Measurements from ENCODE around the gene TSEN34.

The TSEN34 gene

GRCh38 chr19:54158812-54159351 is 32.2 kb upstream of the TSEN34 start:
- no peak overlapping the region for H2BK120ac ChIP-seq (ENCODE audit: low read depth, low read length)
- peak overlapping the region; percentile 99 for H3K56ac ChIP-seq (ENCODE audit: low read length)
- H3K79me1 ChIP-seq (ENCODE audit: low read length) = peaks cover 2% of the 10 kb centered on the region
- H4K8ac ChIP-seq (ENCODE audit: low read depth, low read length) = no peak overlapping the region
- no peaks in the 10 kb centered on the region for H3K79me2 ChIP-seq (ENCODE audit: control insufficient read depth, insufficient read depth, low read length)
- H3K27me3 ChIP-seq (ENCODE audit: insufficient read depth, low read length, poor library complexity) = no peaks in the 10 kb centered on the region
- peak overlapping the region; percentile 87 for H3K4me3 ChIP-seq (ENCODE audit: low read length)
- H3K4ac ChIP-seq (ENCODE audit: low read depth, low read length) = no peak overlapping the region
- no peak overlapping the region for H3K18ac ChIP-seq (ENCODE audit: low read length)
- WGBS (ENCODE audit: extremely low coverage, insufficient coverage, low lambda C conversion rate) = no CpG with 5 or more reads among the region's 19 CpGs
- DNase-seq = no peak
- H2BK5ac ChIP-seq (ENCODE audit: low read length) = no peak overlapping the region
- no peak overlapping the region for H4K5ac ChIP-seq (ENCODE audit: low read length)
- no peak overlapping the region for H3K23ac ChIP-seq (ENCODE audit: low read length)
- H3K36me3 ChIP-seq (ENCODE audit: control insufficient read depth, insufficient read depth, low read length) = peaks cover 13% of the 10 kb centered on the region
- peak overlapping the region; percentile 90 for H3K9ac ChIP-seq (ENCODE audit: low read length)
- H3K4me1 ChIP-seq (ENCODE audit: control insufficient read depth, low read depth, low read length) = no peaks in the 10 kb centered on the region
- H2BK15ac ChIP-seq (replicated peaks; ENCODE audit: low read depth) = no peak overlapping the region
- H3K4me2 ChIP-seq (ENCODE audit: low read length) = peak overlapping the region; percentile 59
- H2AK5ac ChIP-seq (ENCODE audit: low read length) = no peak overlapping the region
- no peak overlapping the region for H3K27ac ChIP-seq (ENCODE audit: low read depth, low read length)

DNA sequence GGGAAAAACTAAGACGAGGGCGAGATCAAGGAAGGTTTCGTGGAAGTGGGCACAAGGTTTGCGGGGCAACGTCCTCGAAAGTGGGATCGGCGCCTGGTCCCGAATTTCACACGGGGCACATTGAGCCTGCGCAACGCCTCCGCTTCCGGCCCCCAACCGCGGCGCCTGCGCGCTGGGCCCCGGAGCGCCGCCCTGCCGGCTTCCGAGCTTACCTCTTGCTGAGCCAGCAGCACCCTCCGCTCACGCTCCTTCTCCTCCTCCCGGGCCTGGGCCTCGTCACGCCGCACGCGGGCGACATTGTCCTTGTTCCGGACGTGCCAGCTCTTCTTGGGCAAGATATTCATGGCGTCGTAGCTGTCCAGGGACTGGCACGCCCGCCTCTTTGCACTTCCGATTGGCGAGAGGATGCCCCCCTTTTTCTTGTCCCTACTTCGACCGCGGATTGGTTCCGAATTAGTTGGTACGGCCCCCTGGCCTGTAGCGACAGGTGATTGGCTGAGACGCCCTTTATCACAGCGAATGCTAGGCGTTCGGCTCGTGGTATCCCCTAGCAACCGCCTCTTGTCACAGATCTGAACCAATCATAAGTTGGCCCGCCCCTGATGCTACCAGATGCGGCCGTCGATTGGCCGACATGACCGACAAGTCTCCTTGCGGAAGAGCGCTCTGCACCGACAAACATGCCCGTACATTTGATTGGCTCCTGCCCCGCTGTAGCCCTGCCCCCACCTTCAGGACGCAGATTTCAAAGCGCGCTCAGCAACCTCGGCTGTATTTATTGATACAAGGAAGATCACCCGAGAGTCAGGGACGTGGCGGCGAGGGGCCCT is 31.5 kb upstream of the TSEN34 start, which contains the start of gene LENG1:
TSS of gene LENG1 (minus strand) at position 370 of the 830 bp plus-strand sequence. CDS start at position 344, 26 bp downstream.
- Histone ChIP-seq H2BK120ac (ENCODE audit: low read depth, low read length) (no peak within 1 kb of the TSS), H3K18ac (ENCODE audit: low read length) (peak within 1 kb of the TSS; percentile 13), H2BK5ac (ENCODE audit: low read length) (peak within 1 kb of the TSS; percentile 98), H2AK5ac (ENCODE audit: low read length) (no peak within 1 kb of the TSS), H2BK15ac (replicated peaks; ENCODE audit: low read depth) (no peak within 1 kb of the TSS), H4K5ac (ENCODE audit: low read length) (no peak within 1 kb of the TSS), H3K27me3 (ENCODE audit: insufficient read depth, low read length, poor library complexity) (no peaks in the 10 kb centered on the region), H3K23ac (ENCODE audit: low read length) (peak within 1 kb of the TSS; percentile 17), H3K56ac (ENCODE audit: low read length) (peak within 1 kb of the TSS; percentile 99), H3K4me1 (ENCODE audit: control insufficient read depth, low read depth, low read length) (peaks cover 3% of the 10 kb centered on the region), H3K79me2 (ENCODE audit: control insufficient read depth, insufficient read depth, low read length) (no peaks in the 10 kb centered on the region), H3K79me1 (ENCODE audit: low read length) (peaks cover 2% of the 10 kb centered on the region), H3K9ac (ENCODE audit: low read length) (peak within 1 kb of the TSS; percentile 94), H3K4ac (ENCODE audit: low read depth, low read length) (no peak within 1 kb of the TSS), H3K4me3 (ENCODE audit: low read length) (peak within 1 kb of the TSS; percentile 87), H3K36me3 (ENCODE audit: control insufficient read depth, insufficient read depth, low read length) (peaks cover 11% of the 10 kb centered on the region), H3K4me2 (ENCODE audit: low read length) (peak within 1 kb of the TSS; percentile 97), H4K8ac (ENCODE audit: low read depth, low read length) (no peak within 1 kb of the TSS), H3K27ac (ENCODE audit: low read depth, low read length) (peak within 1 kb of the TSS; percentile 84)
- WGBS (ENCODE audit: extremely low coverage, insufficient coverage, low lambda C conversion rate) = no CpG with 5 or more reads among the region's 72 CpGs
- DNase-seq = peak; percentile 100

GRCh38 chr19:54160182-54160811 is 30.8 kb upstream of the TSEN34 start:
- Histone ChIP-seq H3K79me2 (ENCODE audit: control insufficient read depth, insufficient read depth, low read length) (no peaks in the 10 kb centered on the region), H3K36me3 (ENCODE audit: control insufficient read depth, insufficient read depth, low read length) (peaks cover 6% of the 10 kb centered on the region), H4K8ac (ENCODE audit: low read depth, low read length) (no peak overlapping the region), H3K4me3 (ENCODE audit: low read length) (peak overlapping the region; percentile 86), H3K23ac (ENCODE audit: low read length) (peak overlapping the region; percentile 17), H2AK5ac (ENCODE audit: low read length) (no peak overlapping the region), H3K27me3 (ENCODE audit: insufficient read depth, low read length, poor library complexity) (no peaks in the 10 kb centered on the region), H2BK15ac (replicated peaks; ENCODE audit: low read depth) (no peak overlapping the region), H3K4me1 (ENCODE audit: control insufficient read depth, low read depth, low read length) (peaks cover 3% of the 10 kb centered on the region), H3K9ac (ENCODE audit: low read length) (peak overlapping the region; percentile 94), H2BK5ac (ENCODE audit: low read length) (no peak overlapping the region), H3K4ac (ENCODE audit: low read depth, low read length) (no peak overlapping the region), H3K79me1 (ENCODE audit: low read length) (peaks cover 2% of the 10 kb centered on the region), H3K27ac (ENCODE audit: low read depth, low read length) (peak overlapping the region; percentile 61), H3K56ac (ENCODE audit: low read length) (peak overlapping the region; percentile 96), H2BK120ac (ENCODE audit: low read depth, low read length) (no peak overlapping the region), H3K18ac (ENCODE audit: low read length) (peak overlapping the region; percentile 13), H4K5ac (ENCODE audit: low read length) (no peak overlapping the region), H3K4me2 (ENCODE audit: low read length) (peak overlapping the region; percentile 97)
- WGBS (ENCODE audit: extremely low coverage, insufficient coverage, low lambda C conversion rate) = no CpG with 5 or more reads among the region's 28 CpGs
- peak; percentile 53 for DNase-seq

DNA sequence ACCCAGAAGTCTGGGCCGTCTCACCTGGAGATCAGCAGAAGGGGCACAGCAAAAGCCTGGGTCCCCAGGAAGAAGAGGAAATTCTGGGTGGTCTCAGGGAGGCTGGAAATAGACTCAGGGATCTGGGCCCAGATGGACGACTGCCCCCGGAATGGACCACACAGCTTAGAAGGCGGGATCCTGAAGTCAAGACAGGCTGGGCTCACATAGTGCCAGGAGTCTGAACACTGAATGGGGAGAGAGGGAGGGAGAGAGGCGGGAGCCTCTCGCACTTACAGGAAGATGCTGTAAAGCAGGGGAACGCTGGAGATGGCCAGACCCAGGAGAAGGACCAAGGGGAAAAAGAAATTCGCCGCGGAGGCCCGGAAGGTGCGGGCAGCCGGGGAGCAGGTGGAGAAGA is 30.3 kb upstream of the TSEN34 start:
- H3K27ac ChIP-seq (ENCODE audit: low read depth, low read length) = no peak overlapping the region
- peaks cover 2% of the 10 kb centered on the region for H3K79me1 ChIP-seq (ENCODE audit: low read length)
- H3K79me2 ChIP-seq (ENCODE audit: control insufficient read depth, insufficient read depth, low read length) = no peaks in the 10 kb centered on the region
- no CpG with 5 or more reads among the region's 13 CpGs for WGBS (ENCODE audit: extremely low coverage, insufficient coverage, low lambda C conversion rate)
- H3K4me1 ChIP-seq (ENCODE audit: control insufficient read depth, low read depth, low read length) = peaks cover 3% of the 10 kb centered on the region
- H3K27me3 ChIP-seq (ENCODE audit: insufficient read depth, low read length, poor library complexity) = no peaks in the 10 kb centered on the region
- no peak overlapping the region for H4K8ac ChIP-seq (ENCODE audit: low read depth, low read length)
- peaks cover 4% of the 10 kb centered on the region for H3K36me3 ChIP-seq (ENCODE audit: control insufficient read depth, insufficient read depth, low read length)
- no peak overlapping the region for H3K23ac ChIP-seq (ENCODE audit: low read length)
- H2BK5ac ChIP-seq (ENCODE audit: low read length) = no peak overlapping the region
- H3K18ac ChIP-seq (ENCODE audit: low read length) = no peak overlapping the region
- H3K4me3 ChIP-seq (ENCODE audit: low read length) = no peak overlapping the region
- no peak overlapping the region for H4K5ac ChIP-seq (ENCODE audit: low read length)
- no peak overlapping the region for H2BK120ac ChIP-seq (ENCODE audit: low read depth, low read length)
- H2BK15ac ChIP-seq (replicated peaks; ENCODE audit: low read depth) = no peak overlapping the region
- DNase-seq = no peak
- H3K4ac ChIP-seq (ENCODE audit: low read depth, low read length) = no peak overlapping the region
- H3K4me2 ChIP-seq (ENCODE audit: low read length) = peak overlapping the region; percentile 97
- H3K9ac ChIP-seq (ENCODE audit: low read length) = peak overlapping the region; percentile 94
- H2AK5ac ChIP-seq (ENCODE audit: low read length) = no peak overlapping the region
- H3K56ac ChIP-seq (ENCODE audit: low read length) = peak overlapping the region; percentile 96

GRCh38 chr19:54162241-54162805 is 28.8 kb upstream of the TSEN34 start:
- no peak overlapping the region for H4K5ac ChIP-seq (ENCODE audit: low read length)
- H3K36me3 ChIP-seq (ENCODE audit: control insufficient read depth, insufficient read depth, low read length) = no peaks in the 10 kb centered on the region
- H2BK5ac ChIP-seq (ENCODE audit: low read length) = no peak overlapping the region
- no peak overlapping the region for H3K18ac ChIP-seq (ENCODE audit: low read length)
- no peak overlapping the region for H3K4ac ChIP-seq (ENCODE audit: low read depth, low read length)
- no peak overlapping the region for H2BK120ac ChIP-seq (ENCODE audit: low read depth, low read length)
- H3K79me1 ChIP-seq (ENCODE audit: low read length) = peaks cover 2% of the 10 kb centered on the region
- H3K4me2 ChIP-seq (ENCODE audit: low read length) = peak overlapping the region; percentile 88
- no peak overlapping the region for H3K9ac ChIP-seq (ENCODE audit: low read length)
- H3K79me2 ChIP-seq (ENCODE audit: control insufficient read depth, insufficient read depth, low read length) = no peaks in the 10 kb centered on the region
- H3K27ac ChIP-seq (ENCODE audit: low read depth, low read length) = no peak overlapping the region
- peaks cover 3% of the 10 kb centered on the region for H3K4me1 ChIP-seq (ENCODE audit: control insufficient read depth, low read depth, low read length)
- H3K56ac ChIP-seq (ENCODE audit: low read length) = no peak overlapping the region
- H3K4me3 ChIP-seq (ENCODE audit: low read length) = no peak overlapping the region
- peak; percentile 85 for DNase-seq
- H2AK5ac ChIP-seq (ENCODE audit: low read length) = no peak overlapping the region
- H3K27me3 ChIP-seq (ENCODE audit: insufficient read depth, low read length, poor library complexity) = no peaks in the 10 kb centered on the region
- WGBS (ENCODE audit: extremely low coverage, insufficient coverage, low lambda C conversion rate) = no CpG with 5 or more reads among the region's 35 CpGs
- no peak overlapping the region for H2BK15ac ChIP-seq (replicated peaks; ENCODE audit: low read depth)
- no peak overlapping the region for H4K8ac ChIP-seq (ENCODE audit: low read depth, low read length)
- no peak overlapping the region for H3K23ac ChIP-seq (ENCODE audit: low read length)
